Heart left ventricle (tissue), 16 donors: Measurements from ENCODE around the gene OPN4. TPM values are rescaled to one million over a fixed set of nuclear protein-coding genes. Genes with fewer than 3 reads are reported as not detected.

Experiments used
- ATAC-seq, 4 donors: fragments of 200-7000 bp; cut with Tn5 transposase; one replicate each; pipeline ENCODE4 v1.9.1; 2020 to 2022; ENCODE audit warnings: moderate library complexity in 4 of 4, mild to moderate bottlenecking in 3 of 4, moderate number of reproducible peaks in 1 of 4
- DNase-seq, 5 donors: peaks; one replicate each; pipeline ENCODE4 v3.0.0-alpha.2; 2020
- H3K27ac ChIP-seq, 12 donors: fragments of 200-600 bp; sonication (generic) in 4 of 12; one replicate each; pipeline versions ENCODE4 v1.5.0 to v1.8.0; 2016 to 2022; ENCODE audit warnings: mild to moderate bottlenecking in 2 of 12
- H3K27me3 ChIP-seq, 9 donors: fragments of 200-600 bp; sonication (generic) in 2 of 9; one replicate each; pipeline versions ENCODE4 v1.5.1 to v1.8.0; 2016 to 2022; ENCODE audit warnings: mild to moderate bottlenecking in 3 of 9
- H3K36me3 ChIP-seq, 9 donors: fragments of 200-600 bp; sonication (generic) in 2 of 9; one replicate each; pipeline versions ENCODE4 v1.5.0 to v1.8.0; 2018 to 2022; ENCODE audit warnings: mild to moderate bottlenecking in 2 of 9
- H3K4me1 ChIP-seq, 12 donors: fragments of 200-600 bp; sonication (generic) in 4 of 12; one replicate each; pipeline versions ENCODE4 v1.5.0 to v1.8.0; 2016 to 2022; ENCODE audit warnings: mild to moderate bottlenecking in 3 of 12
- H3K4me3 ChIP-seq, 12 donors: fragments of 200-600 bp; sonication (generic) in 4 of 12; one replicate each; pipeline versions ENCODE4 v1.5.0 to v1.8.0; 2017 to 2022; ENCODE audit warnings: mild to moderate bottlenecking in 9 of 12, moderate library complexity in 4 of 12
- H3K9me3 ChIP-seq, 12 donors: fragments of 200-600 bp; sonication (generic) in 4 of 12; one replicate each; pipeline versions ENCODE4 v1.5.0 to v1.8.0; 2016 to 2022; ENCODE audit warnings: mild to moderate bottlenecking in 1 of 12
- CTCF ChIP-seq, 12 donors: fragments of 200-600 bp; sonication (generic) in 4 of 12; IDR thresholded peaks; one replicate each; pipeline versions ENCODE4 v1.5.0 to v1.8.0; 2018 to 2022; ENCODE audit warnings: antibody characterized with exemption in 12 of 12, mild to moderate bottlenecking in 5 of 12
- POLR2A ChIP-seq, 2 donors: fragments of 450-650 bp; IDR thresholded peaks; one replicate each; pipeline ENCODE4 v1.6.1; 2017; ENCODE audit warnings: antibody characterized with exemption in 2 of 2, mild to moderate bottlenecking in 2 of 2, moderate library complexity in 2 of 2
- WGBS, 4 donors: extraction: QIAGEN DNeasy Blood & Tissue Kit in 2 of 4; methylation state at CpG; one replicate each; pipeline versions ENCODE4 v1.1.5 to v1.1.7; 2013 to 2018; 5-methylcytosine and 5-hydroxymethylcytosine counted together
- intact Hi-C, 10 donors: fragments of 100-400 bp; cut with DNase I; formaldehyde crosslinking; loops; one replicate each; pipeline versions ENCODE4 v1.11.1 to v1.14.2; 2022
- polyA plus RNA-seq, 2 donors: library from polyadenylated mRNA; stranded (reverse); fragments of 200-250 nt; gene quantifications; one replicate each; pipeline ENCODE4 v1.2.3, GENCODE V29; 2013
- total RNA-seq, 9 donors: library from RNA; depleted of rRNA in 2 of 9; stranded (reverse); fragments of >200 nt in 2 of 9; fragmentation: NEBNext Ultra II Directional in 3 of 9; extraction: Animal tissue kit (Norgen Biotek cat#: 25700) in 3 of 9; gene quantifications; one replicate each; pipeline versions ENCODE4 v1.1.0 to v1.2.4, GENCODE V29; 2016 to 2023
- donor health status: ischemic (EF 13 %, LVEDD 7.1; RV severe dilation, severe dysfunction).
- donor health status: healthy with polysubstance abuse.
- donor health status: DM: no; HTN: yes; CAD: no.
- donor health status: DM: no; HTN: no; CAD: no.
- donor health status: ischemic (EF 25% LVEDD 6.9; RV normal size, moderate dysfunction).
- donor health status: ischemic (EF 25% LVEDD 5.7; RV mildly dilated, moderate dysfunction).
- donor health status: healthy.
- donor health status: DM: yes; HTN: yes; CAD: no.
- donor health status: ischemic (EF 35%, LVEDD 5.7; RV mildly dilated, moderate dysfunction).
- donor health status: nonischemic (EF 11% LVEDD 7.7; RV severe dilation, severe dysfunction).
- donor health status: DM: yes; HTN: yes; CAD: no.
- donor health status: PGD.
- donor health status: ischemic (EF 29% LVEDD 5.4; RV normal size, mild dysfunction).
- donor health status: nonischemic (EF 23%, LVEDD 6.1; RV moderate dilation, normal function).

OPN4 gene
- total and polyA plus RNA-seq, 11 donors: 0.03 to 0.28 (median 0.19) TPM; not detected in 6

- H3K27me3 ChIP-seq: no peaks in the 10 kb centered on the region
- intact Hi-C loops: loop anchor here in 1 of 10 donors (10.0 kb wide), 1 partner anchor 76 kb away; no protein-coding TSS in a partner anchor
- ATAC-seq (no peak), DNase-seq (peak in 2 of 5 donors; percentile 25 to 32)
- H3K9me3 ChIP-seq: no peaks in the 10 kb centered on the region
- 53 to 59% (median 55%) methylated on average over 7 to 8 of the region's 8 CpGs; no CpG with 5 or more reads in 1 of the 4 donors for WGBS, 4 donors
- H3K4me1 ChIP-seq: peaks cover 2 to 68% (median 25%) of the 10 kb centered on the region in 12 donors
- peak overlapping the region; percentile 38 to 89 (median 65) for H3K4me3 ChIP-seq
- H3K36me3 ChIP-seq: peaks cover 0 to 23% (median 11%) of the 10 kb centered on the region in 9 donors
- no peak for TF ChIP-seq POLR2A (IDR thresholded peaks at IDR 0.05)
- no peak for TF ChIP-seq CTCF (IDR thresholded peaks at IDR 0.05)
- peak overlapping the region; percentile 87 to 100 (median 96) for H3K27ac ChIP-seq
Observed at GRCh38 chr10:86670876-86671275, 16.5 kb downstream of the OPN4 start.

GRCh38 chr10:86671419-86671818 lies 17.1 kb downstream of the OPN4 start:
- ATAC-seq (no peak), DNase-seq (peak in 2 of 5 donors; percentile 56 to 65)
- H3K9me3 ChIP-seq: no peaks in the 10 kb centered on the region
- TF ChIP-seq CTCF (IDR thresholded peaks at IDR 0.05): no peak
- H3K27ac ChIP-seq: peak overlapping the region; percentile 87 to 100 (median 96)
- peak overlapping the region; percentile 38 to 89 (median 65) for H3K4me3 ChIP-seq
- intact Hi-C loops: loop anchor here in 1 of 10 donors (10.0 kb wide), 1 partner anchor 77 kb away; no protein-coding TSS in a partner anchor
- H3K36me3 ChIP-seq: peaks cover 0 to 23% (median 11%) of the 10 kb centered on the region in 9 donors
- H3K4me1 ChIP-seq: peaks cover 2 to 68% (median 25%) of the 10 kb centered on the region in 12 donors
- 33 to 61% (median 41%) methylated on average over 3 of the region's 3 CpGs for WGBS, 4 donors
- H3K27me3 ChIP-seq: no peaks in the 10 kb centered on the region

DNA sequence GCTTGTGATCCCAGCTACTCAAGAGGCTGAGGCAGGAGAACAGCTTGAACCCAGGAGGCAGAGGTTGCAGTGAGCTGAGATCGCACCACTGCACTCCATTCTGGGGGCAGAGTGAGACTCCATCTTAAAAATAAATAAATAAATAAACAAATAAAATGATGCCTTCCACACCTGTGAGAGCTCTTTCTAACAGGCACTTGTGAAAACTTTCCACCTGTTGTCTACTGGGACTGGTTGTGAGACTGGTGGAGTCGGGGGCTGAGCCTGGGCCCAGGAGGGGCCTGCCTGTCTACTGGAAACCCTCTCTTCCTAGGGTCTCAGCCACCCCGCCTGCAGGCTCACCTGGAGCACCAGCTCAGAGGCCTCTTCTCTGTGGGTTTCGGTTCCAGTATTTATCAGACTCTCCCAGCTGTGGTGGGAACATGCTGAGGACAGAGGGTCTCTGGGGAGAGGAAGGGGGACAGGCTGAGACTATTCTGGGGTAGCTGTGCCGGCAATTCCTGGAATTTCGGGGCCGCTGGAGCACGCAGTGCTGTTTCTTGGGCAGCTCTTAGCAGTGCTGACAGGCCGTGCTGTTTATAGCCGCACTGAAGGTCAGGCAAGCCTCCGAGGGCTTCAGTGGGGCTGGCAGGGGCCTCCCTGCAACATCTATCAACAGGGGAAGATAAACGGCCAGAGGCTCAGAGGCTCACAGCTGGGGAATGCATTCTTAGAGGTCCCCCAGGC lies 17.8 kb downstream of the OPN4 start:
- DNase-seq: peak; percentile 71 to 88 (median 85)
- WGBS, 4 donors: 6 to 31% (median 22%) methylated on average over 10 to 12 of the region's 12 CpGs
- ATAC-seq: peak; percentile 3 to 29 (median 18)
- intact Hi-C loops: loop anchor here in 1 of 10 donors (10.0 kb wide), 1 partner anchor 77 kb away; no protein-coding TSS in a partner anchor
- peak in 1 of 2 donors; percentile 47 for TF ChIP-seq POLR2A (IDR thresholded peaks at IDR 0.05)
- no peak for TF ChIP-seq CTCF (IDR thresholded peaks at IDR 0.05)
- Histone ChIP-seq H3K9me3 (no peaks in the 10 kb centered on the region), H3K4me1 (peaks cover 2 to 68% (median 24%) of the 10 kb centered on the region in 12 donors), H3K4me3 (peak overlapping the region; percentile 38 to 89 (median 65)), H3K36me3 (peaks cover 0 to 23% (median 11%) of the 10 kb centered on the region in 9 donors), H3K27ac (peak overlapping the region; percentile 87 to 100 (median 96)), H3K27me3 (no peaks in the 10 kb centered on the region)

- Histone ChIP-seq H3K9me3 (no peaks in the 10 kb centered on the region), H3K27ac (peak overlapping the region; percentile 87 to 100 (median 96)), H3K4me1 (peaks cover 2 to 68% (median 27%) of the 10 kb centered on the region in 12 donors), H3K36me3 (peaks cover 0 to 31% (median 11%) of the 10 kb centered on the region in 9 donors), H3K4me3 (peak overlapping the region; percentile 30 to 89 (median 65)), H3K27me3 (no peaks in the 10 kb centered on the region)
- intact Hi-C loops: loop anchor here in 1 of 10 donors (10.0 kb wide), 1 partner anchor 79 kb away; no protein-coding TSS in a partner anchor
- ATAC-seq: no peak
- WGBS, 4 donors: 23 to 30% (median 28%) methylated on average over 6 of the region's 6 CpGs
- TF ChIP-seq POLR2A (IDR thresholded peaks at IDR 0.05) (no peak), CTCF (IDR thresholded peaks at IDR 0.05) (no peak)
- DNase-seq: no peak
Observed at GRCh38 chr10:86673216-86673826, 19.0 kb downstream of the OPN4 start.
